Muscle layer of duodenum (tissue), 2 donors: Measurements from ENCODE around the gene GJA3.

ENCODE experiments used
- H3K27ac ChIP-seq: one replicate; pipeline ENCODE4 v1.7.0; 2013; ENCODE audit warnings: mild to moderate bottlenecking, low read length
- H3K27me3 ChIP-seq: one replicate; pipeline ENCODE4 v1.7.0; 2013; ENCODE audit warnings: low read depth, mild to moderate bottlenecking, control low read depth, low read length
- H3K36me3 ChIP-seq, 2 donors: one replicate each; pipeline ENCODE4 v1.7.0; 2013; ENCODE audit warnings: low read length in 2 of 2, control low read depth in 1 of 2, mild to moderate bottlenecking in 1 of 2; ENCODE audit not compliant: insufficient read depth in 2 of 2, control insufficient read depth in 1 of 2
- H3K4me1 ChIP-seq, 2 donors: one replicate each; pipeline ENCODE4 v1.7.0; 2013; ENCODE audit warnings: low read length in 2 of 2, mild to moderate bottlenecking in 2 of 2, control low read depth in 1 of 2, moderate library complexity in 1 of 2; ENCODE audit not compliant: insufficient read depth in 2 of 2, control insufficient read depth in 1 of 2
- H3K4me3 ChIP-seq, 2 donors: one replicate each; pipeline ENCODE4 v1.7.0; 2013; ENCODE audit warnings: low read length in 2 of 2, low read depth in 1 of 2, mild to moderate bottlenecking in 1 of 2
- H3K9me3 ChIP-seq, 2 donors: one replicate each; pipeline ENCODE4 v1.7.0; 2013; ENCODE audit warnings: low read length in 2 of 2, control low read depth in 1 of 2, mild to moderate bottlenecking in 1 of 2; ENCODE audit not compliant: control insufficient read depth in 1 of 2
- donor health status: healthy.

Gene GJA3

DNA sequence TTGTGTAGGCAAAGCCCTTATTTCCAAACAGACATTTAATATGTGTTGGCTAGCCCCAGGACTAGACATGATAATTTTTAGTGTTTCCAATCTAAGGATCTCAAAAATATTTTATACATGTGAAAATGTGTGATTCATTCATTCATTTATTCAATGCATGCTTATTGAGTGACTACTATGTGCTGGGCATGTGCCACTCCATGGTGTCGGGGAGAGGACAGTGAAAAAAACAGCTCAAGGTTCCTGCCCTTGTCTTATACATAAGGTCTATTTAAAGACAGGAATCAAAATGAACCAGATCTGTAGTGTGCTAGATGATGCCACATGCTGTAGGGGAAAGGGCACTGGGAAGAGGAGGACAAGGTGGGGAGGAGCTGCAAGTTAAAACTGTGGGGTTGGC lies 36.5 kb downstream of the GJA3 start:
- Histone ChIP-seq H3K27ac (no peak overlapping the region), H3K36me3 (no peaks in the 10 kb centered on the region), H3K4me3 (no peak overlapping the region), H3K9me3 (no peaks in the 10 kb centered on the region), H3K27me3 (peaks cover 8% of the 10 kb centered on the region), H3K4me1 (peaks cover 0 to 23% of the 10 kb centered on the region in 2 donors)

DNA sequence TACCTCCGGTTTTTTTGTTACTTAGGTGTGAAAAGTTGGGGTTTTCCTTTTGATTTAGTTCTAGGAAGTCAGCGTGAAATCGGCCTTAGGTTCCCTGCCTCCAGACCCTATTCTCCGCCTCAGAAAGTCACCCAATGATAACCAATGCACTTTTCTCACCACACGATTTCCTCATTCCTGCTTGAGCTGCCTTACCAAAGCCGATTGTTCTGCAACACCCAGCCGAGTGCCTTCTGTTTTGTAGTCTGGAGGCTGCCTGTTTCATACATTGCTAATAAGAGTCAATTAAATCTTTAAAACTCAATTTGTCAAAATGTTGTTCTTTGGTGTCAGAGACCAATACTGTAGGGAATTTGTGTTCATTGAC lies 39.7 kb downstream of the GJA3 start:
- peaks cover 0 to 7% of the 10 kb centered on the region in 2 donors for H3K4me1 ChIP-seq
- H3K27ac ChIP-seq, result peak overlapping the region; percentile 20
- peak overlapping the region; percentile 4 to 40 for H3K4me3 ChIP-seq
- no peaks in the 10 kb centered on the region for H3K9me3 ChIP-seq
- no peaks in the 10 kb centered on the region for H3K36me3 ChIP-seq
- no peaks in the 10 kb centered on the region for H3K27me3 ChIP-seq

DNA sequence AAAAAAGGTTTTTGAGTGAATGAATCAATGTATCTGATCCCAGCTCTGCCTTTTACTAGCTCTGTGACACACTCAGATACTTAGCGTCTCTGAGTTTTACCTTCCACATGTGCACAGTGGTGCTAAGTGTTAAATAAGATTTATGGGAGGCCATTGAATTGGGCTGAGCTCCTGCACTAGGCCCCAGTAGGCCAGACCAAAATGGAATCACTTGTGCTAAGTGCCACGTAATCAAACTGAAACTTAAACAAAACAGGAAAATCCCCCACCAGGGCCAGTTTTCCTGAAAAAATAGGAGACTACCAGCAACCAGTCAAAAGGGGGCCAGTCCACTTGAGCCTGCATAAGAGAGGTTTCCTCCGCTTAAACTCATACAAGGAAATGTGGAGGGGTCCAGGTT lies 40.9 kb downstream of the GJA3 start:
- H3K4me3 ChIP-seq, result no peak overlapping the region
- no peaks in the 10 kb centered on the region for H3K27me3 ChIP-seq
- H3K4me1 ChIP-seq, result peaks cover 0 to 7% of the 10 kb centered on the region in 2 donors
- H3K36me3 ChIP-seq, result no peaks in the 10 kb centered on the region
- peak overlapping the region; percentile 29 for H3K27ac ChIP-seq
- H3K9me3 ChIP-seq, result no peaks in the 10 kb centered on the region

- Histone ChIP-seq H3K4me1 (peaks cover 0 to 7% of the 10 kb centered on the region in 2 donors), H3K27me3 (no peaks in the 10 kb centered on the region), H3K36me3 (no peaks in the 10 kb centered on the region), H3K27ac (peak overlapping the region; percentile 39), H3K4me3 (peak overlapping the region; percentile 68), H3K9me3 (no peaks in the 10 kb centered on the region)
Measured at GRCh38 chr13:20118268-20119140, 42.3 kb downstream of the GJA3 start.

GRCh38 chr13:20116213-20116612 lies 44.6 kb downstream of the GJA3 start:
- Histone ChIP-seq H3K4me3 (no peak overlapping the region), H3K9me3 (no peaks in the 10 kb centered on the region), H3K27ac (no peak overlapping the region), H3K4me1 (peaks cover 0 to 7% of the 10 kb centered on the region in 2 donors), H3K36me3 (no peaks in the 10 kb centered on the region), H3K27me3 (no peaks in the 10 kb centered on the region)

DNA sequence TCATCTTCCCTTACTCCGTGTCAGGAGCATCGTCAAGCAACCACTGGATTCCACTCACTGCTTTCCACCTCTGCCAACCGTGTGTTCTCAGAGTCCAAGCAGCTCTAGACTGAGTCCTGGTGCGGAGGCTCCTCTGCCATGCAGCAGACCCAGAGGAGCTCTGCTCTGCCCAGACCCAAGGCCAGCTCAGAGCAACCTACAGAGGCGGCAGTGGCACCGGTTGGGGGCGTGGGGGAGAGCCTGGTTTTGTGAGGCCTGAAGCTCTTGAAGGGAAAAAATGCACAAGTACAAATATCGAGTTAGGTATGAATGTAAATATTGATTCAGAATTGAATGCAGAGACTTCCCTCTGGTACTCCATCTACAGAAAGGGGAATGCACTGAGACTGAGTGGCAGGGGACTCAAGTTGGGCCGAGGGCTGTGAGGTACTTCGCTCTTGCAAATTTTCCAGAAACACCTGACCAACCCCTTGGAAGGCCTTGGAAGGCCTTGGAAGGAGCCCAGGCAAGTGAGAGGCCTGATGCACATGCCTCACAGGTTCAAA lies 46.7 kb downstream of the GJA3 start:
- Histone ChIP-seq H3K4me1 (peaks cover 0 to 1% of the 10 kb centered on the region in 2 donors), H3K4me3 (no peak overlapping the region), H3K9me3 (no peaks in the 10 kb centered on the region), H3K27ac (no peak overlapping the region), H3K27me3 (no peaks in the 10 kb centered on the region), H3K36me3 (no peaks in the 10 kb centered on the region)

- Histone ChIP-seq H3K27me3 (no peaks in the 10 kb centered on the region), H3K27ac (no peak overlapping the region), H3K4me3 (no peak overlapping the region), H3K9me3 (no peaks in the 10 kb centered on the region), H3K4me1 (no peaks in the 10 kb centered on the region), H3K36me3 (no peaks in the 10 kb centered on the region)
Measured at GRCh38 chr13:20109037-20109436, 51.8 kb downstream of the GJA3 start.

- Histone ChIP-seq H3K4me3 (no peak overlapping the region), H3K9me3 (no peaks in the 10 kb centered on the region), H3K4me1 (no peaks in the 10 kb centered on the region), H3K27ac (no peak overlapping the region), H3K27me3 (peaks cover 5% of the 10 kb centered on the region), H3K36me3 (no peaks in the 10 kb centered on the region)
Measured at GRCh38 chr13:20106742-20107141, 54.1 kb downstream of the GJA3 start.

DNA sequence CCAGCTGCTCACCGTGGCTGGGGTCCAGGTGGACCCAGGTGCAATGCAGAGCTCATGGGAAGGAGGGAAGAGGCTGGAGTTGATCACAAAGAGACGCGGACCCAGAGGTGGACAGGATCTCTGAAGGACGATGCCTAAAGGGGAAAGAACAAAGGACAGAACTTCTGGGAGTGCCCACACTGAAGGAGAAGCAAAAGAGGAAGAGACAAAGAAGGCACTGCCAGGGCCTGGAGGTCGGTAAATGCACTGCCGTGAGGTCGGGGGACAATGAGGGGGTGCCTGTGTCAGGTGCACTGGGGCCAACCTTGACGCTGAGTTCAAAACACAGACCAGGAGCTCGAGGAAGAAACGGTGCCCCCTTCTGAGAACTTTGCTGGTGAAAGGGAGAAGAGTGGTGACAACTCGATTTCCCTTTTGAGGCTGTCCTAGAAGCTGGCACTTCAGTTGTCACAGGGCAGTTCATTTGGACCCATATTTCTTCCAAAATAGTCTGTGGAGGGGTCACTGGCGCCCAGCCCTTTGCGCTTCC lies 55.6 kb downstream of the GJA3 start:
- H3K4me3 ChIP-seq, result no peak overlapping the region
- H3K4me1 ChIP-seq, result no peaks in the 10 kb centered on the region
- no peaks in the 10 kb centered on the region for H3K36me3 ChIP-seq
- H3K27ac ChIP-seq, result no peak overlapping the region
- no peaks in the 10 kb centered on the region for H3K9me3 ChIP-seq
- peaks cover 5% of the 10 kb centered on the region for H3K27me3 ChIP-seq

DNA sequence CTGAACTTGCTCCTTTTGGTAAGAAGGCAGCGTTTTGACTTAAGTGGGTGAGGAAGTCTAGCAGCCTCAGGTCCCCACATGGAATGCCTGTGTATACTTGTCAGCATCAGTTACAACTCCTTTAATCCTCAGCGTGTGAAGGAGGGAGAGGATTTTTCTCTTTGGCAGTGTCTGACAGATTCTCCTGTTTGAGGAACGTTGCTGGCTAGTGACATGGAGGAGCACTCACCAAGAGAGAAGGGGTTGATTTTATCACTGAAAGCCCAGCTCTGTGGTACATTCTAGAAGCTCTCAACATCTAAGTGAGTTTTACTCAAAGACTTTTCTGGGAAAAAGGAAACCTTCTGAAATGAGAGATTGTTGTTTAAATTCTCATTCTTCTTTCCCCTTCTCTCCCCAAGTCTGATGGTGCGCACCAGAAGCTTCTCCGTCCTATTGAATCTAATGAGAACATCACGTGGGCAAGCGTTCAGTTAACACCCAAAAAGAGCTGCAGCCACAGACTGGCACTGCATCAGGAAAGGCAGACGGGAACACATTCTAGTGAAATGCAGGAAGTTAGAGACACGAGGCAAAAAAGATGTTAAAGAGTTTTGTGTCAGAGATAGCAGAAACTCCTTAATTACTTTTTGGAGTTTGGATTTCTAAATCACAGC lies 58.2 kb downstream of the GJA3 start:
- Histone ChIP-seq H3K4me1 (no peaks in the 10 kb centered on the region), H3K36me3 (no peaks in the 10 kb centered on the region), H3K9me3 (no peaks in the 10 kb centered on the region), H3K4me3 (no peak overlapping the region), H3K27me3 (peaks cover 5% of the 10 kb centered on the region), H3K27ac (no peak overlapping the region)

- H3K27me3 ChIP-seq, result peaks cover 5% of the 10 kb centered on the region
- H3K27ac ChIP-seq, result no peak overlapping the region
- H3K4me1 ChIP-seq, result no peaks in the 10 kb centered on the region
- no peak overlapping the region for H3K4me3 ChIP-seq
- no peaks in the 10 kb centered on the region for H3K36me3 ChIP-seq
- H3K9me3 ChIP-seq, result no peaks in the 10 kb centered on the region
Measured at GRCh38 chr13:20101467-20102316, 59.2 kb downstream of the GJA3 start.
